WTC11 (cell line): ENCODE results near the gene ZNF76. TPM values are rescaled to one million over a fixed set of nuclear protein-coding genes. Genes with fewer than 3 reads are reported as not detected.

Experiments used
- ATAC-seq: fragments of 200-7000 bp; cut with Tn5 transposase; 2 replicates; pipeline ENCODE4 v1.10.0; 2021; ENCODE audit warnings: mild to moderate bottlenecking, moderate library complexity
- CTCF ChIA-PET: fragments of 300-600 bp; sonication (Branson Sonifier 250); formaldehyde crosslinking; loops from one replicate; lab custom pipeline; 2021; ENCODE audit warnings: antibody characterized with exemption; lab: Charles Lee
- POLR2A ChIA-PET: fragments of 350-600 bp; sonication (Branson Sonifier 250); formaldehyde crosslinking; loops from one replicate; lab custom pipeline; 2021; ENCODE audit warnings: antibody characterized with exemption; lab: Charles Lee
- DNase-seq: peaks from one replicate; pipeline ENCODE4 v3.0.0; 2021; ENCODE audit warnings: low spot score
- H3K27ac Mint-ChIP-seq: 2 replicates; pipeline ENCODE4 v1.8.0; 2021; ENCODE audit warnings: mixed read lengths
- H3K27me3 Mint-ChIP-seq: 2 replicates; pipeline ENCODE4 v1.8.0; 2021; ENCODE audit warnings: low read depth, mild to moderate bottlenecking, moderate library complexity, mixed read lengths
- H3K36me3 Mint-ChIP-seq: 2 replicates; pipeline ENCODE4 v1.8.0; 2021; ENCODE audit warnings: mixed read lengths
- H3K4me1 Mint-ChIP-seq: 2 replicates; pipeline ENCODE4 v1.8.0; 2022; ENCODE audit warnings: mixed read lengths
- H3K4me3 Mint-ChIP-seq: 2 replicates; pipeline ENCODE4 v1.8.0; 2021; ENCODE audit warnings: mild to moderate bottlenecking, moderate library complexity, mixed read lengths
- H3K9me3 Mint-ChIP-seq: 2 replicates; pipeline ENCODE4 v1.8.0; 2021; ENCODE audit warnings: mixed read lengths
- ARID4B ChIP-seq: sonication (generic); formaldehyde crosslinking; IDR thresholded peaks from 2 replicates; pipeline ENCODE4 v1.8.0; 2023; ENCODE audit warnings: missing genetic modification reagents, mild to moderate bottlenecking, borderline replicate concordance
- ATF3 ChIP-seq: sonication (generic); formaldehyde crosslinking; conservative IDR thresholded peaks from 2 replicates; pipeline ENCODE4 v1.8.1; 2022; ENCODE audit warnings: mild to moderate bottlenecking, missing genetic modification reagents
- ATF6 ChIP-seq: sonication (generic); formaldehyde crosslinking; IDR thresholded peaks from 2 replicates; pipeline ENCODE4 v1.8.1; 2023; ENCODE audit warnings: mild to moderate bottlenecking, missing genetic modification reagents
- E2F4 ChIP-seq: sonication (generic); formaldehyde crosslinking; IDR thresholded peaks from 2 replicates; pipeline ENCODE4 v1.8.1; 2022; ENCODE audit warnings: low read depth, mild to moderate bottlenecking, moderate library complexity, missing genetic modification reagents, borderline replicate concordance
- EMX1 ChIP-seq: fragments of 250-450 bp; sonication (Bioruptor Pico); IDR thresholded peaks from 2 replicates; pipeline ENCODE4 v1.8.0; 2021; ENCODE audit warnings: mild to moderate bottlenecking
- GABPB1 ChIP-seq: sonication (generic); formaldehyde crosslinking; IDR thresholded peaks from 2 replicates; pipeline ENCODE4 v1.8.1; 2023; ENCODE audit warnings: mild to moderate bottlenecking, missing genetic modification reagents
- GTF2I ChIP-seq: fragments of 250-450 bp; sonication (Bioruptor Pico); conservative IDR thresholded peaks from 2 replicates; pipeline ENCODE4 v1.4.0; 2021; ENCODE audit warnings: mild to moderate bottlenecking
- IRF1 ChIP-seq: sonication (generic); formaldehyde crosslinking; IDR thresholded peaks from 2 replicates; pipeline ENCODE4 v1.8.0; 2023; ENCODE audit warnings: missing genetic modification reagents
- JUN ChIP-seq: sonication (generic); formaldehyde crosslinking; IDR thresholded peaks from 2 replicates; pipeline ENCODE4 v1.8.0; 2023; ENCODE audit warnings: mild to moderate bottlenecking, missing genetic modification reagents
- KAT7 ChIP-seq: sonication (generic); formaldehyde crosslinking; IDR thresholded peaks from 2 replicates; pipeline ENCODE4 v1.8.1; 2023; ENCODE audit warnings: missing genetic modification reagents, mild to moderate bottlenecking, borderline replicate concordance
- MAX ChIP-seq: sonication (generic); formaldehyde crosslinking; IDR thresholded peaks from 2 replicates; pipeline ENCODE4 v1.8.0; 2022; ENCODE audit warnings: mild to moderate bottlenecking, missing genetic modification reagents
- MXD4 ChIP-seq: fragments of 250-450 bp; sonication (Bioruptor Pico); IDR thresholded peaks from 2 replicates; pipeline ENCODE4 v1.8.0; 2021; ENCODE audit warnings: mild to moderate bottlenecking, moderate library complexity, borderline replicate concordance
- PRDM15 ChIP-seq: sonication (generic); formaldehyde crosslinking; IDR thresholded peaks from 2 replicates; pipeline ENCODE4 v1.8.0; 2022; ENCODE audit warnings: missing genetic modification reagents
- RORB ChIP-seq: fragments of 250-450 bp; sonication (Bioruptor Pico); IDR thresholded peaks from 2 replicates; pipeline ENCODE4 v1.9.0; 2021; ENCODE audit warnings: mild to moderate bottlenecking
- SMAD3 ChIP-seq: sonication (generic); formaldehyde crosslinking; IDR thresholded peaks from 2 replicates; pipeline ENCODE4 v1.8.0; 2022; ENCODE audit warnings: missing genetic modification reagents, mild to moderate bottlenecking, borderline replicate concordance
- ZBTB43 ChIP-seq: sonication (generic); formaldehyde crosslinking; IDR thresholded peaks from 2 replicates; pipeline ENCODE4 v1.8.1; 2023; ENCODE audit warnings: mild to moderate bottlenecking, missing genetic modification reagents
- ZMAT4 ChIP-seq: fragments of 250-450 bp; sonication (Bioruptor Pico); IDR thresholded peaks from 2 replicates; pipeline ENCODE4 v1.9.0; 2021; ENCODE audit warnings: mild to moderate bottlenecking
- ZNF416 ChIP-seq: fragments of 250-450 bp; sonication (Bioruptor Pico); IDR thresholded peaks from 2 replicates; pipeline ENCODE4 v1.9.0; 2021; ENCODE audit warnings: mild to moderate bottlenecking, inconsistent platforms
- ZNF423 ChIP-seq: fragments of 250-450 bp; sonication (Bioruptor Pico); IDR thresholded peaks from 2 replicates; pipeline ENCODE4 v2.1.2; 2022; ENCODE audit warnings: mild to moderate bottlenecking, moderate library complexity
- total RNA-seq: library from RNA; stranded (reverse); gene quantifications from 3 replicates; pipeline ENCODE4 v1.2.3, GENCODE V29; 2021

Gene ZNF76
- total RNA-seq, 1 experiment from 2014 or later: 25.8 TPM

- CTCF ChIA-PET: interaction anchor here (0.5 to 1.2 kb wide), 2 partner anchors 162 to 235 kb away, joined by 3 to 5 read pairs; no protein-coding TSS in a partner anchor
- no peak overlapping the region for H3K4me3 Mint-ChIP-seq
- ATAC-seq (no peak), DNase-seq (no peak)
- POLR2A ChIA-PET: no interaction called here
- H3K36me3 Mint-ChIP-seq: peaks cover 2% of the 10 kb centered on the region; the same call in 1 of the 2 replicates
- TF ChIP-seq GTF2I (CRISPR knock-in tag) (no peak), GABPB1 (CRISPR knock-in tag) (no peak), IRF1 (CRISPR knock-in tag) (no peak), MXD4 (CRISPR knock-in tag) (no peak), MAX (no peak), RORB (CRISPR knock-in tag) (no peak), ZNF416 (CRISPR knock-in tag) (no peak), ZNF423 (CRISPR knock-in tag) (no peak), SMAD3 (CRISPR knock-in tag) (no peak), JUN (no peak), KAT7 (CRISPR knock-in tag) (no peak), ATF3 (CRISPR knock-in tag) (no peak), PRDM15 (CRISPR knock-in tag) (no peak), ATF6 (CRISPR knock-in tag) (no peak), E2F4 (CRISPR knock-in tag) (no peak), ZMAT4 (CRISPR knock-in tag) (no peak), EMX1 (CRISPR knock-in tag) (no peak), ZBTB43 (CRISPR knock-in tag) (no peak), ARID4B (no peak)
- no peaks in the 10 kb centered on the region for H3K4me1 Mint-ChIP-seq
- no peaks in the 10 kb centered on the region; the same call in 1 of the 2 replicates for H3K27me3 Mint-ChIP-seq
- H3K9me3 Mint-ChIP-seq: no peaks in the 10 kb centered on the region
- H3K27ac Mint-ChIP-seq: no peak overlapping the region
Measured at GRCh38 chr6:35287671-35288396, 28.3 kb downstream of the ZNF76 start.
